ENCODE measurements around the gene HEATR5A. TPM values are rescaled to one million over a fixed set of nuclear protein-coding genes. Genes with fewer than 3 reads are reported as not detected.

Gene HEATR5A
- total RNA-seq, 1 donor from 2014 or later: 12.4 TPM

DNA sequence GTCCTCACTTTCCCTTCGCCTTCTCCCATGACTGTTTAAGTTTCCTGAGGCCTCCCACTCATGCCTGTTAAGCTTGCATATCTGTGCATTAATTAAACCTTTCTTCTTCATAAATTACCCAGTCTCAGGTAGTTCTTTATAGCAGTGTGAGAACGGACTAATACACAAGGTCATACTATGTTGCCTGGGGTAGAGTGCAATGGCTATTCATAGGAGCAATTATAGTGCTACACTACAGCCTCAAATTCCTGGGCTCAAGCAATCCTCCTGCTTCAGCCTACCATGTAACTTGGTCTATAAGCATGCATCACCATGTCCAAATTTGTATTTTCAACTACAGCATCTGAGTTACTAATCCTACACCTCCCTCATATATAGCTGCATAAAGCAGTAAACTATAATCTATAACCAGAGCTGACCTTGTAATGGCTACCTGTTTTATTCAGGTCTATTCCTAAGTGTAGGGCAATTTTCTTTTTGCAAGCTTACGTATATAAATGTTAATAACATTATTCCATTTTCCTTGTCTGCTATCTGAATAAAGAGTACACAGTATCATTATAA, 18.9 kb downstream of the HEATR5A start:
- Histone ChIP-seq H3K27me3 (ENCODE audit: control insufficient read depth, insufficient read depth, low read length) (no peaks in the 10 kb centered on the region), H3K36me3 (ENCODE audit: control insufficient read depth, insufficient read depth, low read length) (no peaks in the 10 kb centered on the region), H3K4me3 (ENCODE audit: low read depth, low read length) (no peak overlapping the region)
- TF ChIP-seq, protein P1, sequence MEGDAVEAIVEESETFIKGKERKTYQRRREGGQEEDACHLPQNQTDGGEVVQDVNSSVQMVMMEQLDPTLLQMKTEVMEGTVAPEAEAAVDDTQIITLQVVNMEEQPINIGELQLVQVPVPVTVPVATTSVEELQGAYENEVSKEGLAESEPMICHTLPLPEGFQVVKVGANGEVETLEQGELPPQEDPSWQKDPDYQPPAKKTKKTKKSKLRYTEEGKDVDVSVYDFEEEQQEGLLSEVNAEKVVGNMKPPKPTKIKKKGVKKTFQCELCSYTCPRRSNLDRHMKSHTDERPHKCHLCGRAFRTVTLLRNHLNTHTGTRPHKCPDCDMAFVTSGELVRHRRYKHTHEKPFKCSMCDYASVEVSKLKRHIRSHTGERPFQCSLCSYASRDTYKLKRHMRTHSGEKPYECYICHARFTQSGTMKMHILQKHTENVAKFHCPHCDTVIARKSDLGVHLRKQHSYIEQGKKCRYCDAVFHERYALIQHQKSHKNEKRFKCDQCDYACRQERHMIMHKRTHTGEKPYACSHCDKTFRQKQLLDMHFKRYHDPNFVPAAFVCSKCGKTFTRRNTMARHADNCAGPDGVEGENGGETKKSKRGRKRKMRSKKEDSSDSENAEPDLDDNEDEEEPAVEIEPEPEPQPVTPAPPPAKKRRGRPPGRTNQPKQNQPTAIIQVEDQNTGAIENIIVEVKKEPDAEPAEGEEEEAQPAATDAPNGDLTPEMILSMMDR (IDR thresholded peaks at IDR 0.05; ENCODE audit: insufficient read depth, low read length, poor library complexity, severe bottlenecking): no peak
- DNase-seq (ENCODE audit: low read depth): no peak

DNA sequence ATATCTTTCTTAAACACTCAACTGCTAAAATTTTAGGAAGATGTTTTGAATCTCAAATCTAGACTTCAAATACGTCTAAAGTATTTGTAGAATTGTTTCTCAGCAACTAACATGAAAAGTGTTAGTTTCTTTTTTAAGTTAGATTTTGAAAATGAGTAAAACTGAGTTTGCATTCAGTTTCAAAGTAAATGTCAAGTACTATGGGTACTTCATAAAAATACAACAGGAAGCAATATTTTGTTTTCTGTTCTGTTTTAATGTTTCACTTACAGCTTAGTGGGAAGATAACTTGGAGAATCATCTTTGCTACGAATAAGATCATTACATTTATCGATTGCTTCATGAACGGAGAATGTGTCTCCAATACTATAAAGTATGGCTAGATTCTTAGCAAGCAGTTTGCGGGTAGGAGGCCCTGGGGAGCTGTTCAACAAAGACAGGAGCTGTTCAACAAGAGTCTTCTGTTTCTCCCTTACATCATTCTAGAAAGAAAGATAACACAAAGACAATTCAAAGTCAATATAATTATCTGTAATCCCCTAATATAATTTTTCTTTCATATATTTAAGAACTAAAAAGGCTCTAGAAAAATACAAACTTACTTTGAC, 20.2 kb downstream of the HEATR5A start:
- TF ChIP-seq, protein P1 (IDR thresholded peaks at IDR 0.05; ENCODE audit: insufficient read depth, low read length, poor library complexity, severe bottlenecking): no peak

DNA sequence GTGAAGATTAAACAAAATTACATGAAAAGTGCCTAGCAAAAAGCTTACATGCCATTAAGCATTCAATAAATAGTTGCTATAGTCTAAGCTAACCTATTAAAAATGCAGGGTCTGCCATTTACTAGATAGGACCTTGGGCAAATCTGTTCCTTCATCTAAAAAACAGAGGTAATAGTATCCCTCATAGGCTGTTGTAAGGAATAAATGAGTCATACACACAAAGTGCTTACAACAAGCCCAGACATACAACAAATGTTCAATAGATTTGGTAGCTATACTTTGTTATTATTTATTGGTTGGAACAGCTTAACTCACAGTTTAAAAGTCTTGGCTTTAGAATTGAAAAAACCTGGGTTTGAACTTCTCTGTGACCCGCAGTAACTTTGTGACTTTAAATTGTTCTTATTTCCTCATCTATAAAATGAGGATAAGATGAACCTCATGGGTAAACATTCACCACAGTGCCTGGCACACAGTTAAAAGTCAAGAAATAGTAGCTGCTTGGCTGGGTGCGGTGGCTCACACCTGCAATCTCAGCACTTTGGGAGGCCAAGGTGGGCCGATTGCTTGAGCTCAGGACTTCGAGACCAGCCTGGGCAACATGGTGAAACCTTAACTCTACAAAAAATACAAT, 24.7 kb downstream of the HEATR5A start:
- TF ChIP-seq, protein P1 (IDR thresholded peaks at IDR 0.05; ENCODE audit: insufficient read depth, low read length, poor library complexity, severe bottlenecking): no peak
- no peak overlapping the region for H3K4me3 ChIP-seq (ENCODE audit: low read depth, low read length)
- no peaks in the 10 kb centered on the region for H3K27me3 ChIP-seq (ENCODE audit: control insufficient read depth, insufficient read depth, low read length)
- no peaks in the 10 kb centered on the region for H3K36me3 ChIP-seq (ENCODE audit: control insufficient read depth, insufficient read depth, low read length)
- DNase-seq (ENCODE audit: low read depth): no peak

More for the DNA sequence above, 20.2 kb downstream of the HEATR5A start:
- DNase-seq (ENCODE audit: low read depth): no peak
- Histone ChIP-seq H3K36me3 (ENCODE audit: control insufficient read depth, insufficient read depth, low read length) (no peaks in the 10 kb centered on the region), H3K4me3 (ENCODE audit: low read depth, low read length) (no peak overlapping the region), H3K27me3 (ENCODE audit: control insufficient read depth, insufficient read depth, low read length) (no peaks in the 10 kb centered on the region)

DNA sequence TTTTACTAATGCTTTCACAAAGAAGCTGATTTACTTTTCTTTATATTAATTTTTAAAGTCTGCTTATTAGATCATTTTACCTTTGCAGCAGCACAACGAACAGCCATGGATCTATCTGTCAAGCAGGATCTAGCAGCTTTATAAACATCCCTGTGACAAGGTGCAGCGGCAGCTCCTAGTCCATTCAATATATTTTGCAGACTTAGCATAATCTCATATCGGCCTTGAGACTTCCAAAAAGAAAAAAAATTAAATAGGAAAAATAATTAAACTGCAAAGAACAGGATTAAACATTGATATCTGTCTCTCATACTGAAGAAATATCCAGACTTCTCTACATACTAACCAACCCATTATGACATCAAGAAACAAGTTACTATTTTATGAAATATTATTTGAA, 25.2 kb downstream of the HEATR5A start:
- no peaks in the 10 kb centered on the region for H3K36me3 ChIP-seq (ENCODE audit: control insufficient read depth, insufficient read depth, low read length)
- TF ChIP-seq, protein P1 (IDR thresholded peaks at IDR 0.05; ENCODE audit: insufficient read depth, low read length, poor library complexity, severe bottlenecking): no peak
- no peaks in the 10 kb centered on the region for H3K27me3 ChIP-seq (ENCODE audit: control insufficient read depth, insufficient read depth, low read length)
- no peak overlapping the region for H3K4me3 ChIP-seq (ENCODE audit: low read depth, low read length)
- no peak for DNase-seq (ENCODE audit: low read depth)

DNA sequence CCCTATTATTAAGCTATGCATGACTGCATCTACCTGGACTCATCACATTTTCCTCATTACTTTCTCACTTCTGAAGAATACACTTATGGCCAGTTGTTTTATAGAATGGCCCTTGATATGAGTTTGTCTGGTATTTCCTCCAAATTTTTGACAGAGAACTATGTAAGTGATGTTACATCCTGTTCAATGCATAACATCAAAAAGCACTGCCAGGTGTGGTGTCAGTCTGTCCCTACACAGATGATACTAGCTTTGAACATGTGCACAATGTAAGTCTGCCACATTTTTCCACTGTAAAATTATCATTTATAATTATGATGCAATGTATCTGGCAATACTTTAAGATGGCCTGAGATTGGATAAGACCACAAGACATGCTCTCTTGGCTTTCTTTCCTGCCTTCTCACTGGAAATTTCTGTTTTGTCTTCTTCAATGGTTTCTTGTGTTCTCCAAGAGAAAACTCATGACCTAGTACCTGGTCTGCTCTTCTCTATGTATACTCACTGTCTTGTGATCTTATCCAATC, 28.3 kb downstream of the HEATR5A start:
- H3K4me3 ChIP-seq (ENCODE audit: low read depth, low read length): no peak overlapping the region
- TF ChIP-seq, protein P1 (IDR thresholded peaks at IDR 0.05; ENCODE audit: insufficient read depth, low read length, poor library complexity, severe bottlenecking): no peak
- no peaks in the 10 kb centered on the region for H3K27me3 ChIP-seq (ENCODE audit: control insufficient read depth, insufficient read depth, low read length)
- no peaks in the 10 kb centered on the region for H3K36me3 ChIP-seq (ENCODE audit: control insufficient read depth, insufficient read depth, low read length)
- no peak for DNase-seq (ENCODE audit: low read depth)

All from kidney epithelial cell (primary cell).